HepG2 (cell line): ENCODE data around the gene UTS2R. TPM values are rescaled to one million over a fixed set of nuclear protein-coding genes. Genes with fewer than 3 reads are reported as not detected.

ENCODE experiments used
- AGO1 ChIP-seq: fragments of 200-400 bp; formaldehyde crosslinking; IDR thresholded peaks from 2 replicates; pipeline ENCODE4 v1.6.1; 2017; ENCODE audit warnings: mild to moderate bottlenecking, low read depth, low read length, moderate library complexity; ENCODE audit not compliant: poor library complexity, severe bottlenecking
- CHD4 ChIP-seq: fragments of 200-600 bp; sonication (generic); IDR thresholded peaks from 2 replicates; pipeline ENCODE4 v1.7.0; 2017; ENCODE audit warnings: mild to moderate bottlenecking, low read length, borderline replicate concordance
- FOXM1 ChIP-seq: sonication (generic); formaldehyde crosslinking; IDR thresholded peaks from 2 replicates; pipeline ENCODE4 v1.5.0; 2020; ENCODE audit warnings: missing genetic modification reagents
- RARG ChIP-seq: sonication (generic); formaldehyde crosslinking; IDR thresholded peaks from 2 replicates; pipeline ENCODE4 v1.4.0; 2020; ENCODE audit warnings: low read depth, mild to moderate bottlenecking, missing genetic modification reagents
- RFXAP ChIP-seq: sonication (generic); formaldehyde crosslinking; IDR thresholded peaks from 2 replicates; pipeline ENCODE4 v1.4.0; 2020; ENCODE audit warnings: missing genetic modification reagents, borderline replicate concordance
- SMAD9 ChIP-seq: sonication (generic); formaldehyde crosslinking; IDR thresholded peaks from 2 replicates; pipeline ENCODE4 v1.5.1; 2020; ENCODE audit warnings: mild to moderate bottlenecking, missing genetic modification reagents
- ZC3H4 ChIP-seq: sonication (generic); formaldehyde crosslinking; IDR thresholded peaks from 2 replicates; pipeline ENCODE4 v1.4.0; 2020; ENCODE audit warnings: missing genetic modification reagents, borderline replicate concordance
- ZNF878 ChIP-seq: sonication (generic); formaldehyde crosslinking; IDR thresholded peaks from 2 replicates; pipeline ENCODE4 v1.8.1; 2023; ENCODE audit warnings: mild to moderate bottlenecking, missing genetic modification reagents, moderate library complexity
- polyA plus RNA-seq, 8 experiments: library from polyadenylated mRNA; depleted of rRNA in 3 of 8; stranded (reverse) in 7 of 8; unstranded in 1 of 8; fragments of >200 nt; fragmentation: Illumina TruSeq in 4 of 8; extraction: Trizol in 4 of 8; gene quantifications; 2 replicates each; pipeline versions ENCODE4 v1.2.1 to v1.2.3, GENCODE V29; 2011 to 2016; ENCODE audit warnings: low read depth in 4 of 8, missing spikeins in 1 of 8, mixed read lengths in 1 of 8; ENCODE audit not compliant: insufficient read depth in 1 of 8
- total RNA-seq, 5 experiments: library from RNA; depleted of rRNA; stranded (reverse); fragments of >200 nt; fragmentation: Illumina TruSeq; extraction: Trizol; gene quantifications; 2 replicates each; pipeline ENCODE4 v1.2.3, GENCODE V29; 2016; ENCODE audit warnings: low read depth in 1 of 5
- TF ChIP-seq, protein P1 (sequence below): sonication (generic); formaldehyde crosslinking; conservative IDR thresholded peaks from 2 replicates; pipeline ENCODE4 v1.4.0; 2020; ENCODE audit warnings: mild to moderate bottlenecking, missing genetic modification reagents, moderate library complexity
- TF ChIP-seq, protein P2 (sequence below): sonication (generic); formaldehyde crosslinking; IDR thresholded peaks from one replicate; pipeline ENCODE4 v1.5.1; 2020; ENCODE audit warnings: mild to moderate bottlenecking, missing genetic modification reagents; ENCODE audit errors: not compliant biosample characterization
- TF ChIP-seq, protein P3 (sequence below): sonication (generic); formaldehyde crosslinking; IDR thresholded peaks from 2 replicates; pipeline ENCODE4 v1.5.0; 2020; ENCODE audit warnings: mild to moderate bottlenecking, missing genetic modification reagents, borderline replicate concordance

UTS2R gene
- total and polyA plus RNA-seq, 2 of the 13 experiments (the other 11 are each of a cell fraction or from before 2014, with no cell fraction given): 0.13 to 0.15 TPM

DNA sequence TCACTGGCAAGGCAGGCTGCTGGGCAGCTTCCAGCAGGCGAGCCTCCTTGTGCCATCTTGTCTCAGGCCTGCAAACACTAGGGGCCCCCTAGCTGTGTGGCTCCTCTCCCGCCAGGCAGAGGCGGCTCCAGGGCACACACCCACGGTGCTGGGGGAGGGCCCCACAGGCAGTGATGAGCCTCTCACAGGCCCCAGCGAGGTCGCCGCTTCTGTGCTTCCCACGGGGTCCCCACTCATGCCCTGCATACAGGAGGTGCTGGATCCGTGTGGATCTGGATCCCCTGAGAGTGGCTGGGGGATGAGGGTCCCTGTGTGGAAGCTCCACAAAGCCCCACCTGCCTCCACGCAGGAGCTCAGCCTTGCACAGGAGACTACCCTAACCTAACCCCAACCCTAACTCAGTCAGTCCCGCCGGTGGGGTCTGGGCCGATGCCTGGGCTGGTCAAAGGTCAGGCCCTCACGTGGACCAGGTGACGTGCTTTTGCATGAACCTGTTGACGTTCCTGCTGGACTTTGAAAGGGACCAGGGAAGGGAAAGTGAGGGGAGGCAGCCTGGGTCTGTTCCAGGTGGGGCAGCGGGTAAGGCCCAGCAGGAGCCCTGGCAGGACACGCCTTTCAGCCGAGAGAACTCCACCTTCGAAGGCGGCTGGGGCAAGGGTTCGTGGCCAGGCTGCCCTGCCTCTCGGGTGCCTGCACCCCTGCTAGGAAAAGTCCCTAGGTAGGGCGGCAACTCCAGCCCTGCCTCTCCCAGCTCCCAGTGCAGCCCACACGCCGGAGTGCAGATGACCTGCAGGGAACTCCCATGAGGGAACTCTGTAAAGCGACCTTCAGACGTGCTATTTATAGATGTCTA, 43.2 kb upstream of the UTS2R start (continued):
- TF ChIP-seq ZNF878 (CRISPR knock-in tag): no peak
- TF ChIP-seq, protein P1, sequence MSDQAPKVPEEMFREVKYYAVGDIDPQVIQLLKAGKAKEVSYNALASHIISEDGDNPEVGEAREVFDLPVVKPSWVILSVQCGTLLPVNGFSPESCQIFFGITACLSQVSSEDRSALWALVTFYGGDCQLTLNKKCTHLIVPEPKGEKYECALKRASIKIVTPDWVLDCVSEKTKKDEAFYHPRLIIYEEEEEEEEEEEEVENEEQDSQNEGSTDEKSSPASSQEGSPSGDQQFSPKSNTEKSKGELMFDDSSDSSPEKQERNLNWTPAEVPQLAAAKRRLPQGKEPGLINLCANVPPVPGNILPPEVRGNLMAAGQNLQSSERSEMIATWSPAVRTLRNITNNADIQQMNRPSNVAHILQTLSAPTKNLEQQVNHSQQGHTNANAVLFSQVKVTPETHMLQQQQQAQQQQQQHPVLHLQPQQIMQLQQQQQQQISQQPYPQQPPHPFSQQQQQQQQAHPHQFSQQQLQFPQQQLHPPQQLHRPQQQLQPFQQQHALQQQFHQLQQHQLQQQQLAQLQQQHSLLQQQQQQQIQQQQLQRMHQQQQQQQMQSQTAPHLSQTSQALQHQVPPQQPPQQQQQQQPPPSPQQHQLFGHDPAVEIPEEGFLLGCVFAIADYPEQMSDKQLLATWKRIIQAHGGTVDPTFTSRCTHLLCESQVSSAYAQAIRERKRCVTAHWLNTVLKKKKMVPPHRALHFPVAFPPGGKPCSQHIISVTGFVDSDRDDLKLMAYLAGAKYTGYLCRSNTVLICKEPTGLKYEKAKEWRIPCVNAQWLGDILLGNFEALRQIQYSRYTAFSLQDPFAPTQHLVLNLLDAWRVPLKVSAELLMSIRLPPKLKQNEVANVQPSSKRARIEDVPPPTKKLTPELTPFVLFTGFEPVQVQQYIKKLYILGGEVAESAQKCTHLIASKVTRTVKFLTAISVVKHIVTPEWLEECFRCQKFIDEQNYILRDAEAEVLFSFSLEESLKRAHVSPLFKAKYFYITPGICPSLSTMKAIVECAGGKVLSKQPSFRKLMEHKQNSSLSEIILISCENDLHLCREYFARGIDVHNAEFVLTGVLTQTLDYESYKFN (CRISPR knock-in tag): peak; percentile 98
- TF ChIP-seq FOXM1 (CRISPR knock-in tag): no peak
- TF ChIP-seq, protein P2, sequence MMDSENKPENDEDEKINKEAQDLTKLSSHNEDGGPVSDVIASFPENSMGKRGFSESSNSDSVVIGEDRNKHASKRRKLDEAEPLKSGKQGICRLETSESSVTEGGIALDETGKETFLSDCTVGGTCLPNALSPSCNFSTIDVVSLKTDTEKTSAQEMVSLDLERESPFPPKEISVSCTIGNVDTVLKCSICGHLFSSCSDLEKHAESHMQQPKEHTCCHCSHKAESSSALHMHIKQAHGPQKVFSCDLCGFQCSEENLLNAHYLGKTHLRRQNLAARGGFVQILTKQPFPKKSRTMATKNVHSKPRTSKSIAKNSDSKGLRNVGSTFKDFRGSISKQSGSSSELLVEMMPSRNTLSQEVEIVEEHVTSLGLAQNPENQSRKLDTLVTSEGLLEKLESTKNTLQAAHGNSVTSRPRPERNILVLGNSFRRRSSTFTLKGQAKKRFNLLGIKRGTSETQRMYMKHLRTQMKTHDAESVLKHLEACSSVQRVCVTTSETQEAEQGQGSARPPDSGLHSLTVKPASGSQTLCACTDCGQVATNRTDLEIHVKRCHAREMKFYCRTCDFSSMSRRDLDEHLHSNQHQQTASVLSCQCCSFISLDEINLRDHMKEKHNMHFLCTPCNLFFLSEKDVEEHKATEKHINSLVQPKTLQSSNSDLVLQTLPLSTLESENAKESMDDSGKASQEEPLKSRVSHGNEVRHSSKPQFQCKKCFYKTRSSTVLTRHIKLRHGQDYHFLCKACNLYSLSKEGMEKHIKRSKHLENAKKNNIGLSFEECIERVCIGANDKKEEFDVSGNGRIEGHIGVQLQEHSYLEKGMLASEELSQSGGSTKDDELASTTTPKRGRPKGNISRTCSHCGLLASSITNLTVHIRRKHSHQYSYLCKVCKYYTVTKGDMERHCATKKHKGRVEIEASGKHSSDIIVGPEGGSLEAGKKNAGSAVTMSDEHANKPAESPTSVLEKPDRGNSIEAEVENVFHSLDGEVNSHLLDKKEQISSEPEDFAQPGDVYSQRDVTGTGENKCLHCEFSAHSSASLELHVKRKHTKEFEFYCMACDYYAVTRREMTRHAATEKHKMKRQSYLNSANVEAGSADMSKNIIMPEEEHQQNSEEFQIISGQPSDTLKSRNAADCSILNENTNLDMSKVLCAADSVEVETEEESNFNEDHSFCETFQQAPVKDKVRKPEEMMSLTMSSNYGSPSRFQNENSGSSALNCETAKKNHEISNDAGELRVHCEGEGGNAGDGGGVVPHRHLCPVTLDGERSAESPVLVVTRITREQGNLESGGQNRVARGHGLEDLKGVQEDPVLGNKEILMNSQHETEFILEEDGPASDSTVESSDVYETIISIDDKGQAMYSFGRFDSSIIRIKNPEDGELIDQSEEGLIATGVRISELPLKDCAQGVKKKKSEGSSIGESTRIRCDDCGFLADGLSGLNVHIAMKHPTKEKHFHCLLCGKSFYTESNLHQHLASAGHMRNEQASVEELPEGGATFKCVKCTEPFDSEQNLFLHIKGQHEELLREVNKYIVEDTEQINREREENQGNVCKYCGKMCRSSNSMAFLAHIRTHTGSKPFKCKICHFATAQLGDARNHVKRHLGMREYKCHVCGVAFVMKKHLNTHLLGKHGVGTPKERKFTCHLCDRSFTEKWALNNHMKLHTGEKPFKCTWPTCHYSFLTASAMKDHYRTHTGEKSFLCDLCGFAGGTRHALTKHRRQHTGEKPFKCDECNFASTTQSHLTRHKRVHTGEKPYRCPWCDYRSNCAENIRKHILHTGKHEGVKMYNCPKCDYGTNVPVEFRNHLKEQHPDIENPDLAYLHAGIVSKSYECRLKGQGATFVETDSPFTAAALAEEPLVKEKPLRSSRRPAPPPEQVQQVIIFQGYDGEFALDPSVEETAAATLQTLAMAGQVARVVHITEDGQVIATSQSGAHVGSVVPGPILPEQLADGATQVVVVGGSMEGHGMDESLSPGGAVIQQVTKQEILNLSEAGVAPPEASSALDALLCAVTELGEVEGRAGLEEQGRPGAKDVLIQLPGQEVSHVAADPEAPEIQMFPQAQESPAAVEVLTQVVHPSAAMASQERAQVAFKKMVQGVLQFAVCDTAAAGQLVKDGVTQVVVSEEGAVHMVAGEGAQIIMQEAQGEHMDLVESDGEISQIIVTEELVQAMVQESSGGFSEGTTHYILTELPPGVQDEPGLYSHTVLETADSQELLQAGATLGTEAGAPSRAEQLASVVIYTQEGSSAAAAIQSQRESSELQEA (CRISPR knock-in tag): no peak
- TF ChIP-seq AGO1: peak; percentile 37
- TF ChIP-seq RFXAP (CRISPR knock-in tag): peak; percentile 49; the same call in 1 of the 2 replicates
- TF ChIP-seq SMAD9: no peak
- no peak for TF ChIP-seq RARG (CRISPR knock-in tag)
- peak; percentile 87 for TF ChIP-seq CHD4
- TF ChIP-seq ZC3H4 (CRISPR knock-in tag): no peak
- TF ChIP-seq, protein P3, sequence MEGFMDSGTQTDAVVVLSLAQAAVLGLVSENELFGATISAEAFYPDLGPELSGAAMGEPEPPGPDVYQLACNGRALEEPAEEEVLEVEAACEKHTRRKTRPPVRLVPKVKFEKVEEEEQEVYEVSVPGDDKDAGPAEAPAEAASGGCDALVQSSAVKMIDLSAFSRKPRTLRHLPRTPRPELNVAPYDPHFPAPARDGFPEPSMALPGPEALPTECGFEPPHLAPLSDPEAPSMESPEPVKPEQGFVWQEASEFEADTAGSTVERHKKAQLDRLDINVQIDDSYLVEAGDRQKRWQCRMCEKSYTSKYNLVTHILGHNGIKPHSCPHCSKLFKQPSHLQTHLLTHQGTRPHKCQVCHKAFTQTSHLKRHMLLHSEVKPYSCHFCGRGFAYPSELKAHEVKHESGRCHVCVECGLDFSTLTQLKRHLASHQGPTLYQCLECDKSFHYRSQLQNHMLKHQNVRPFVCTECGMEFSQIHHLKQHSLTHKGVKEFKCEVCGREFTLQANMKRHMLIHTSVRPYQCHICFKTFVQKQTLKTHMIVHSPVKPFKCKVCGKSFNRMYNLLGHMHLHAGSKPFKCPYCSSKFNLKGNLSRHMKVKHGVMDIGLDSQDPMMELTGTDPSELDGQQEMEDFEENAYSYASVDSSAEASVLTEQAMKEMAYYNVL: no peak
